ENCODE results near the gene DSC1. TPM values are rescaled to one million over a fixed set of nuclear protein-coding genes. Genes with fewer than 3 reads are reported as not detected.

Gene DSC1
- total RNA-seq, 1 donor from 2014 or later: not detected

- TF ChIP-seq CTCF (IDR thresholded peaks at IDR 0.05; ENCODE audit: partially characterized antibody, unreplicated experiment): no peak
- Mint-ChIP-seq H3K27ac (ENCODE audit: unreplicated experiment) (no peak overlapping the region), H3K4me3 (ENCODE audit: unreplicated experiment) (no peak overlapping the region), H3K36me3 (ENCODE audit: unreplicated experiment) (no peaks in the 10 kb centered on the region), H3K4me1 (ENCODE audit: low read depth, unreplicated experiment) (no peaks in the 10 kb centered on the region), H3K9me3 (ENCODE audit: unreplicated experiment) (no peaks in the 10 kb centered on the region), H3K27me3 (ENCODE audit: unreplicated experiment) (no peaks in the 10 kb centered on the region)
- DNase-seq: no peak
Measured at GRCh38 chr18:31079973-31080372, 82.7 kb downstream of the DSC1 start.

Other genes starting within 250 kb of the DSC1 start
- 0.47 TPM for gene DSC3, start 120.1 kb downstream of the DSC1 start, total RNA-seq (ENCODE audit: unreplicated experiment)
- 31.4 TPM for gene DSC2, start 60.4 kb downstream of the DSC1 start, total RNA-seq (ENCODE audit: unreplicated experiment)
- gene DSG1, start 155.3 kb upstream of the DSC1 start, total RNA-seq (ENCODE audit: unreplicated experiment): not detected
- not detected for gene DSG4, start 213.9 kb upstream of the DSC1 start, total RNA-seq (ENCODE audit: unreplicated experiment)